ENCODE measurements around the gene PDGFD.
A peak's percentile ranks its signal among the peaks of the same experiment; 100 is the strongest.

Gene PDGFD

DNA sequence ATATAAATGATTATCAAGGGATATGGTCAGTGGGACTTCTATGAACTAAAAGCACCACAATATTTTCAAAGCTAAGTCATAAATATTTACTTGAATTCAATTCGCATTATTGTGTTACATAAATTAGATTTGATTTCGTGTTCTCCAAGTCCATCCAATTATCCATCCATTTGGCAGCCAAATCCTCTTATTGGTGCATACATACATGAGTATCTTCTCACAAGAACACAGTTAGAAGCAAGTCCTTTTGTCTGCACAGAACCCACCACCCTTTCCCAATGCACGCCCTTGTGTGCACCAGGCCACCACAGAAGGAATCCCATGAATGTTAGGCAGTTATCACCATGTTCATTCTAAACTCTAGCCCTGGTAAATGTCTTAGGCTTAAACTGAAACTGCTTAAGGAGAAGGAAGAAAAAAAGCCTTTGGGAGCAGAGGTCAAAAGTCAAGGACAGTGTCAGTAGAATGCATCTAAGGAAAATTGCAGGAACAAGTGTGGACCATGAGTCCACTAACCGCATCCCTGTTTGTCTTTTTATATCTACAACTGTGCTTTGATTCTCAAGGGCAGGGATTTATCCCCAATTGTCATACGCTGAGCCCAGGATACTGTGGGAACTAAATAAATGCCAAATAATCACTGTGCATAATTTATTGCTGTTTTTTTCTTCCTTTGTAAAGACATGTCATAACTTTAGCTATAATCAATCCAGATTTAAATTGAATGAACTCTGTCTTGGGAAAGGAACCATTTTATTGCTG is 235.7 kb downstream of the PDGFD start:
- H4K20me1 ChIP-seq (ENCODE audit: insufficient read depth, low read length), result no peaks in the 10 kb centered on the region
- H3K4me3 ChIP-seq (ENCODE audit: low read depth in 1 of 2, low read length in 2 of 2), result no peak overlapping the region
- H3K4me2 ChIP-seq (ENCODE audit: insufficient read depth, low read length), result no peak overlapping the region
- no peak for ATAC-seq (ENCODE audit: insufficient read depth, low read depth)
- no peak overlapping the region for H3K27ac ChIP-seq (ENCODE audit: low read length)
- H3K79me2 ChIP-seq (ENCODE audit: insufficient read depth, low read length), result no peaks in the 10 kb centered on the region
- TF ChIP-seq, protein P1, sequence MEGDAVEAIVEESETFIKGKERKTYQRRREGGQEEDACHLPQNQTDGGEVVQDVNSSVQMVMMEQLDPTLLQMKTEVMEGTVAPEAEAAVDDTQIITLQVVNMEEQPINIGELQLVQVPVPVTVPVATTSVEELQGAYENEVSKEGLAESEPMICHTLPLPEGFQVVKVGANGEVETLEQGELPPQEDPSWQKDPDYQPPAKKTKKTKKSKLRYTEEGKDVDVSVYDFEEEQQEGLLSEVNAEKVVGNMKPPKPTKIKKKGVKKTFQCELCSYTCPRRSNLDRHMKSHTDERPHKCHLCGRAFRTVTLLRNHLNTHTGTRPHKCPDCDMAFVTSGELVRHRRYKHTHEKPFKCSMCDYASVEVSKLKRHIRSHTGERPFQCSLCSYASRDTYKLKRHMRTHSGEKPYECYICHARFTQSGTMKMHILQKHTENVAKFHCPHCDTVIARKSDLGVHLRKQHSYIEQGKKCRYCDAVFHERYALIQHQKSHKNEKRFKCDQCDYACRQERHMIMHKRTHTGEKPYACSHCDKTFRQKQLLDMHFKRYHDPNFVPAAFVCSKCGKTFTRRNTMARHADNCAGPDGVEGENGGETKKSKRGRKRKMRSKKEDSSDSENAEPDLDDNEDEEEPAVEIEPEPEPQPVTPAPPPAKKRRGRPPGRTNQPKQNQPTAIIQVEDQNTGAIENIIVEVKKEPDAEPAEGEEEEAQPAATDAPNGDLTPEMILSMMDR (IDR thresholded peaks at IDR 0.05; ENCODE audit: borderline replicate concordance, extremely low read depth, low read length, poor library complexity, severe bottlenecking), result no peak
- TF ChIP-seq EZH2 (IDR thresholded peaks at IDR 0.05; ENCODE audit: borderline replicate concordance, low read depth, low read length, severe bottlenecking), result no peak
- no peak for DNase-seq
- no peaks in the 10 kb centered on the region for H3K36me3 ChIP-seq (ENCODE audit: insufficient read depth, low read length)
- no peaks in the 10 kb centered on the region for H3K27me3 ChIP-seq (ENCODE audit: insufficient read depth, low read length, poor library complexity)
- H3K9ac ChIP-seq (ENCODE audit: low read depth, low read length), result no peak overlapping the region
- no peak overlapping the region for H2AFZ ChIP-seq (ENCODE audit: low read depth, low read length)
- no peaks in the 10 kb centered on the region for H3K9me3 ChIP-seq (ENCODE audit: insufficient read depth, low read length, severe bottlenecking)
- H3K4me1 ChIP-seq (ENCODE audit: insufficient read depth, low read length), result no peaks in the 10 kb centered on the region

DNA sequence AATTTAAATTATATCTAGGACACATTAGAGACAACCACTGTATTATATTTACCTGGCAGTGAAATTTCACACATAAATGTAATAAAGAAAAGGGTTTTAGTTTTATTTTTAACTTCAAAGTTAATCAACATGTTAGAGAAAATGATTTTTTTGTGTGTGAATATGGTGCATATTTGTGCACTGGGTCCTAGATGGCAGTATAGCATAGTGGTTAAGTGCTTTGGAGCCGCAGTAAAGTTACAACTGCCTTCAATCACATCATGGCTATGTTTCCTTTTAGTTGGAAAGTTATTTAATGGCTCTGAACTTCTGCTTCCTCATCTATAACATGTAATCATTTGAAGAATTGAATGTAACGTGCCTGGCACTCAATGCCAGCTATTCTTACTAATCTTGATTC is 236.4 kb downstream of the PDGFD start:
- no peak for TF ChIP-seq EZH2 (IDR thresholded peaks at IDR 0.05; ENCODE audit: borderline replicate concordance, low read depth, low read length, severe bottlenecking)
- TF ChIP-seq, protein P1 (IDR thresholded peaks at IDR 0.05; ENCODE audit: borderline replicate concordance, extremely low read depth, low read length, poor library complexity, severe bottlenecking), result peak; percentile 51
- no peaks in the 10 kb centered on the region for H3K27me3 ChIP-seq (ENCODE audit: insufficient read depth, low read length, poor library complexity)
- no peaks in the 10 kb centered on the region for H3K79me2 ChIP-seq (ENCODE audit: insufficient read depth, low read length)
- H3K4me3 ChIP-seq (ENCODE audit: low read depth in 1 of 2, low read length in 2 of 2), result no peak overlapping the region
- H2AFZ ChIP-seq (ENCODE audit: low read depth, low read length), result no peak overlapping the region
- no peaks in the 10 kb centered on the region for H3K9me3 ChIP-seq (ENCODE audit: insufficient read depth, low read length, severe bottlenecking)
- DNase-seq (no peak), ATAC-seq (ENCODE audit: insufficient read depth, low read depth) (peak; percentile 50; the same call in 1 of the 3 replicates)
- H3K36me3 ChIP-seq (ENCODE audit: insufficient read depth, low read length), result no peaks in the 10 kb centered on the region
- no peak overlapping the region for H3K9ac ChIP-seq (ENCODE audit: low read depth, low read length)
- H4K20me1 ChIP-seq (ENCODE audit: insufficient read depth, low read length), result no peaks in the 10 kb centered on the region
- no peak overlapping the region for H3K4me2 ChIP-seq (ENCODE audit: insufficient read depth, low read length)
- H3K27ac ChIP-seq (ENCODE audit: low read length), result no peak overlapping the region
- no peaks in the 10 kb centered on the region for H3K4me1 ChIP-seq (ENCODE audit: insufficient read depth, low read length)

DNA sequence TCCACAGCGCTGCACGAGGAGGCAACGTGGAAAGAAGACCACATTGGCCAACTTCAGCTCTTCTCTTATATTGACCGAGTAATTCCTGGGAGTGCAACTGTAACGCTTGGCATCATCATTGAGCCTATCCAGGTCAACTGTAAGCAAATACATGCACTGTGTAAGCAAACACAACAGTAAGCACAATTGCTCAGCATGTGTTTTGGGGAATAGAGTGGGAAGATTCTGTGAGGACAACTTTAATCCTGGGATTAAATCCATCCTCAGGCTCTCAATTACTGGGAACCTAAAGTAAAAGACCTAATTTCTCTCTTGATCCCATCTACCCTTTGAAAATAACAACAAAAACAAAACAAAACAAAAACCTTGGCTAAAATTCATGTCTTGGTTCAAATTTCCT is 237.0 kb downstream of the PDGFD start:
- Histone ChIP-seq H3K4me1 (ENCODE audit: insufficient read depth, low read length) (no peaks in the 10 kb centered on the region), H3K4me3 (ENCODE audit: low read depth in 1 of 2, low read length in 2 of 2) (no peak overlapping the region), H3K79me2 (ENCODE audit: insufficient read depth, low read length) (no peaks in the 10 kb centered on the region), H3K9ac (ENCODE audit: low read depth, low read length) (no peak overlapping the region), H4K20me1 (ENCODE audit: insufficient read depth, low read length) (no peaks in the 10 kb centered on the region), H3K36me3 (ENCODE audit: insufficient read depth, low read length) (no peaks in the 10 kb centered on the region), H3K27me3 (ENCODE audit: insufficient read depth, low read length, poor library complexity) (no peaks in the 10 kb centered on the region), H3K9me3 (ENCODE audit: insufficient read depth, low read length, severe bottlenecking) (no peaks in the 10 kb centered on the region), H3K4me2 (ENCODE audit: insufficient read depth, low read length) (no peak overlapping the region), H3K27ac (ENCODE audit: low read length) (no peak overlapping the region), H2AFZ (ENCODE audit: low read depth, low read length) (no peak overlapping the region)
- ATAC-seq (ENCODE audit: insufficient read depth, low read depth), result no peak
- no peak for DNase-seq
- no peak for TF ChIP-seq EZH2 (IDR thresholded peaks at IDR 0.05; ENCODE audit: borderline replicate concordance, low read depth, low read length, severe bottlenecking)
- TF ChIP-seq, protein P1 (IDR thresholded peaks at IDR 0.05; ENCODE audit: borderline replicate concordance, extremely low read depth, low read length, poor library complexity, severe bottlenecking), result no peak
